Measurements from ENCODE around the gene LY6G5B.

LY6G5B gene

DNA sequence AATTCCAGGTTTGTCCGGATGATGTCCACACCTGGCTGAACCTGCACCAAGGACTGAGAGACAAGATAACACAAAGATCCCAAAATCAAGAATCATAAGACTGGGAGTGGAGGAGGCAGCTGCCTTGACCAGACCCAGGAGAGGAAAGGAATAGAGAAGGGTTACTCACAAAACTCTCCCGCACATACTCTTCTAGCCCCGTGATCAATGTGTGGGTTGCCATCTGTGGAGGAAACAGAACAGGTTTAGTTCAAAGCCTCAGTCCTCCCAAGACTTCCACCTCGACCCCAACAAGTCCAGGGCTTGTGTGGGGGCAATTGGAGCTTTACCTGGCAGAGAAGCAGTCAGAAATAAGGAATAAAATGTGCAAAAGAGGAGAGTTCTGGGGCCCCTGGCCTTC lies 28.4 kb upstream of the LY6G5B start:
- DNase-seq = no peak

DNA sequence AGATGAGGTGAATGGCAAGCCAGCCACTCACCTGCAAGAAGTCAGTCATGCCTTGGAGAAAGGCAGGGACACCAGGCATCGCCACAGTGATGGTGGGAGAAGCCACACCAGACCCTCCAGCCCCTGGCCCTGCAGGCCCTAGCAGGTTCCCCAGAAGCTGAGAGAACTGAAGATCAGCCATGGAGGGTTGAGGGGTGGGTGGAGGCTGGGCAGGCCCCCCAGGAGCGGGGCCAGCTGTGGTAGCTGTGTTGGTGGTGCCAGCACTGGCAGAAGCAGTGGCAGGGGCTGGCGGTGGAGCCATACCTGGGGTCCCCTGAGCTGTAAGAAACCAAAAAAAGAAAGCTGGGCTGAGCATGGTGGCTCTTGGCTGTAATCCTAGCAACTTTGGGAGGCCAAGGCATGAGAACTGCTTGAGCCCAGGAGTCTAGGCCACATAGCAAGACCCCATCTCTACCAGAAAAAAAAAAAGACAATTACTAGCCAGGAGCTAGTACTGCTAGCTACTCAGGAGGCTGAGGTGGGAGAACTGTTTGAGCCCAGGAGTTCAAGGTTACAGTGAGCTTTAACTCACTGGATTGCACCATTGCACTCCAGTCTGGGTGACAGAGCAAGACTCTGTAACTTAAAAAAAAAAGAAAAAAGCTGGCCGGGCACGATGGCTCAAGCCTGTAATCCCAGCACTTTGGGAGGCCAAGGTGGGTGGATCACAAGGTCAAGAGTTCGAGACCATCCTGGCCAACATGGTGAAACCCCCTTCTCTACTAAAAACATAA lies 26.8 kb upstream of the LY6G5B start:
- no peak for DNase-seq

DNA sequence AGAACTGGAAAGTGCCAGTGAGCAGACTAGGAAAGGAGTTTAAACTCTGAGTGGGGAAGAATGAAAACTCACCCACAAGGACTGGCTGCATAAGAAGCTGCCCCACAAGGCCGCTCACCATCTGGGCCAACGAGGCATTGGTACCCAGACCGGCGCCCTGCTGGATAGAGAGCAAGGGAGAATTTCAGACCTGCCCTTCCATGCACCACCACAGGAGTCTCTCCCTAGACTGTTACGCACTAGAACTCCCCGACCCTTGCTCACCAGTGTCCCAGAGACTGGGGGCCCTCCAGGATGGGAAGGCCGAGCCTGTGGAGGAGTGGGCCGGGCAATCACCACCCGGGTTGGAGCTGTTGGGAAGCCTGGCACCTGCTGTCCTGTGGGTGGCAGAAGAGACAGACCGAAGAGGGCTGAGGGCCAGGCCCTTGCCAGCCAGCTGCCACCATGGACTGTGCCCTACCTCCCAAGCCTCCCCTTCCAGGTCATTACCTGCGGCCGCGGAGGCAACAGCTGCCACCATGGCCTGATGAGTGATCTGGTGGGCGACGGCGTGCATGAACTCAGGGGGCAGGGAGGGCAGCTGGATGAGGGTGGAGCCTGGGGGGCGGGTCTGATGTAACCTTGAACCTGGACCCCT lies 25.8 kb upstream of the LY6G5B start:
- DNase-seq = no peak

DNA sequence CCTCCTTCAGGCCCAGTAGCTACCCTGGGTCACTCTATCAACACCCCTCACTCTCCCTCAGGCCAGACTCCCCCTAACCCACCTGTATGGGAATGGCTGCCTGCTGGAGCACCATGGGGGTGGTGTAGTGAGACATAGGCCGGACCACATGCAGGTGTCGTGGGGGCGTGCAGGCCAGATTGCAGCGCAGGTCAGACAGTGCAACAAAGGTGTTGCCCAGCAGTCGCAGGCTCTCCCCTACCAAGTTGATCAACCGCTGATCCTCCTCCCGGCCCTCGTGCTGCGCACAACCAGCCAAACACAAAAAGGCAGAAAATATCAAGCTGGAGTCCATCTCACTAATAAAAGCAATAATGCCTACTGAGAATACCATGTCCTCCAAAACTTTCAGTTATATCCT lies 24.5 kb upstream of the LY6G5B start:
- no peak for DNase-seq

DNA sequence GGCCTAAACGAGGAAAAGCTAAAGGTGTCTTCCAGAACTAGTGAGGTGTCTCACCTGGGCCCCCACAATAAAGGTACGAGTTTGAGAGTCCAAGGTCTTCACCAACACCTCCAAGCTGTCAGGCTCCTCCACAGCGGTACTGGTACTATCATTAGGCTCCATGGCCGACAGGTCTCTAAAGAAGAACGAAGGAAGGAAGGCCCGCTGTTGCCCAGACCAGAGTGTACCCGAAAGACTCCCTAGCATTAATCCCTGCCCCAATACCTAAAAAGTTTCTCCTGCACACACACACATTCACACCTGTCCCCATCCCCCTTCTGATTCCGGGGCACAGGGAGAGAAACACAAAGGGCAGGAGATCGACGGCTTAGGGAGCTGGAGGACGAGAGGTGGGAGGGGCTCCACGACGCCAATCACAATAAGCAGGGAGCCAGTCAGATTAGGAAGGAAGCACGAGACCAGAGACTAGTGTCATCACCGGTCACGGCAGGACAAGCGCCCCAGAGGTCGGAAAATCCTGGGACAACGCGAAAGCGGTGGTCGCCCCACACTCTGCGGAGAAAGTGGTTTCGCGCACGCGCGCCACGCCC lies 18.1 kb upstream of the LY6G5B start:
- DNase-seq = no peak

DNA sequence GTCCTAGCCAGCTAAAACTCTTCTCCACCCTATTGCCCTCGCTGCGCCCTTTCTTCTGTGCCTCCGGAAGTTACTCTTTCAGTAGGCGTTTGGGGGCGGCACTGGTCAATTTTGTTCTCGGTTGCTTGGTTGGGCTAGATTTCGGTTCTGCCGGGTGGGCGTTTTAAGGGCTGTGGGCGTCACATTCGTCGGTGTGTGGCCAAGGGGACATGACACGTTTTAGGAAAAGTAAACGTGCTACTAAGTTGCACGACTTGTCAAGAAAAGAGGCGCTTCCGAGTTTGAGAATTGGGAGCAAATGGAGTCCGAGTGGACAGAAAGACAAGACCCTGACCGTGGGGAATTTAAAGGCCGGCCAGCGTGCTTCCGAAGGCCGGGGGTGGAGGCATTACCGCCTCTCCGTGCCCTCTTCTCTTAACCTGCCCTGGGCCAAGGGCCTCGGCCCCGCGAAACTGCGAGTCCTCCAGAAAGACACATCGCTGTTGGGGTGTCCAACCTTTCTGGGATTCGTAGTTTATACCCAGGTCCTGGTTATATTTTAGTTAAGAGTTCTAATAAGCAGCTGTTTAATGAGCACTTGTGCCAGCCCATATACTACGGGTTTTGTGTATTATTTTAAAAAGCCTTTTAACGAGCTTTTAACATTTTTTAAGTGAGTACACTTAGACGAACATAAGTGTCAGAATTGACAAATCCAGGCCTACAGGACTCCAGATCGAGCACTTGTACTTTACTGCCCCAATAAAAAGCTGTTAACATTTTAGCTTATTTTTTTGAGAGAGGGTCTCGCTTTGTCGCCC lies 16.7 kb upstream of the LY6G5B start:
- DNase-seq = peak; percentile 91

DNA sequence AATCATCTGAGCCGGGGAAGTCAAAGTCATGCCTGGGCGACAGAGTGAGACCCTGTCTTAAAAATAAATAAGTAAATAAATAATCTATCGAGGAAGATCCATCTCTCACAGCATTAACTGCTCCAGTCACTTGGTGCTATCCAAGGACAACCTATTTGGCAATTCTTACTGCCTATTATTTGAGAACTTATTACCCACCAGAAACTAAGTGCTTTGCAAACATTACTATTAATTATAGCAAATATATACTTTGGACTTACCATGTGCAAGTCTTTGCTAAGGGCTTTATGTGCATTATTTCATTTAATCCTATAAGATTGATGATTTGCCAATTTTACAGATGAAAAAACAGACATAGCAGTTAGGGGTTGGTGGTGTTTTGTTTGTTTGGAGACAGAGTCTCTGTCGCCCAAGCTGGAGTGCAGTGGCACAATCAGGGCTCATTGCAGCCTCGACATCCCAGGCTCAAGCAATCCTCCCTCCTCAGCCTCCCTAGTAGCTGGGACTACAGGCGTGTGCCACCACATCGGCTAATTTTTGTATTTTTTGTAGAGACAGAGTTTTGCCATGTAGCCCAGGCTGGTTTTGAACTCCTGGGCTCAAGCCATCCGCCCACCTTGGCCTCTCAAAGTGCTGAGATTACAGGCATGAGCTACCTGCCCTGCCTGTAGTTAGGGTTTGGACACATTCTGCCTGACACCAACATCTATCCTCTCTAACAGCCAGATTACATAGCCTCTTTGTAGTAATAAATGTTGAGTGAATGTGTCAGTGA lies 15.0 kb upstream of the LY6G5B start:
- DNase-seq = no peak

DNA sequence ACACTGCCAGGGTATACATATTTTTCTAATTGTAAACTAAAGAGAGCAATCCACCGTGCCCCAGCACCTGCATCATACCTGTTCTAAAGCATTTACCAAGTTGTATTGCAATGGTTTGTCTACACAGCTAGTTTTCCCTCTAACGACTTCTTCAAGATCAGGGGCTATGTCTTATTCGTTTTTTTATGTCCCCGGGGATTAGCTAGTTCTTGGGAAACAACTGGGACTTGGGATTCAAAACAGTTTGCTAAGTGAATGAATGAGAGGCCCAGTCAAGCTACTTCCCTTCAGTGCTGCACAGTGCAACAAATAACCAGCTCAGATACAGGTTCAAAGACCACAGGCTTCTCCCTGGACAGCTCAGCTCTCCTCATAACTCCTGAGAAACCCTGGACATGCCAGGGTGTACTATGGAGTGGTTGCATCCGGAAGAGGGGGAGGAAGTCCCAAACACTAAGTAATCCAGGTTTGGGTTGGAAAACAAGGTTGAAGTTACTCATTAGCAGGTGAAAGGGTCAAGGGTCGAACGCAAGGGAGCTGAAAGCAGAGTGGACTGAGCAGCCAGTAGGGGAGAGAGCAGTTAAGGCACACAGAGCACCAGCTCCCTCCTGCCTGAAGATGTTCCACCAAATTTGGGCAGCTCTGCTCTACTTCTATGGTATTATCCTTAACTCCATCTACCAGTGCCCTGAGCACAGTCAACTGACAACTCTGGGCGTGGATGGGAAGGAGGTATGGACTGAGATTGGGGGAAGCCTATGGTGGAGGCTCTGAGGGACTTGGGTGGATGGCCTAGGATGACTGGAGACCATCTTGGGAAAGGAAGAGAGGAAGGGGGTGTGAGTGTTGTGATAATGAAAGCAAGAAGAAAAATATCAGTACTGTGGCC lies 14.2 kb upstream of the LY6G5B start, which contains the start of gene APOM:
TSS of gene APOM (plus strand) at position 546 of the 889 bp plus-strand sequence. CDS start at position 619, 73 bp downstream.
- no peak for DNase-seq

DNA sequence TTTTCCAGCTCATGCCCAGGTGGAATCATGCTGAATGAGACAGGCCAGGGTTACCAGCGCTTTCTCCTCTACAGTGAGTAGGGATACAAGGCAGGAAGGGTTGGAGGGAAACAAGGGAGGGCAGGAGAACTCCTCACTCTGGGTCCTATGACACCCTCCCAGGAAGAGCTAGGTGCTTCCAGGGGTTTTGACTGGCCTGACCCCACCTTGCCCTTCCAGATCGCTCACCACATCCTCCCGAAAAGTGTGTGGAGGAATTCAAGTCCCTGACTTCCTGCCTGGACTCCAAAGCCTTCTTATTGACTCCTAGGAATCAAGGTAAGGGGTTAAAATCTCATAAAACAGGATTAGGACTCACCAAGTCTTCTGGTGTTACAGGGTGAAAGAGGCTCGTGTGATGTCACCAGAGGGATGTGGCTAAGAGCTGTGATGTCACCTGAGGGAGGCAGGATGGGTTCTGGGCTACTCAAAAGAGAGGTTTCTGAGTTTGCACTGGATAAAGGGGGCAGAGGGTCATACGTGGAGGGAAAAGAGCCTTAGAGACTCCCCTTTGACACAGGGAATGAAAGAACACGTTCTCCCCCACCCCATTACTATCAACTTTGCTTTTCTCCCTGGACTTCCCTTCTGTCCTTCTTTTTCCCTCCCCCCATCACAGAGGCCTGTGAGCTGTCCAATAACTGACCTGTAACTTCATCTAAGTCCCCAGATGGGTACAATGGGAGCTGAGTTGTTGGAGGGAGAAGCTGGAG lies 12.2 kb upstream of the LY6G5B start:
- DNase-seq = peak; percentile 56

DNA sequence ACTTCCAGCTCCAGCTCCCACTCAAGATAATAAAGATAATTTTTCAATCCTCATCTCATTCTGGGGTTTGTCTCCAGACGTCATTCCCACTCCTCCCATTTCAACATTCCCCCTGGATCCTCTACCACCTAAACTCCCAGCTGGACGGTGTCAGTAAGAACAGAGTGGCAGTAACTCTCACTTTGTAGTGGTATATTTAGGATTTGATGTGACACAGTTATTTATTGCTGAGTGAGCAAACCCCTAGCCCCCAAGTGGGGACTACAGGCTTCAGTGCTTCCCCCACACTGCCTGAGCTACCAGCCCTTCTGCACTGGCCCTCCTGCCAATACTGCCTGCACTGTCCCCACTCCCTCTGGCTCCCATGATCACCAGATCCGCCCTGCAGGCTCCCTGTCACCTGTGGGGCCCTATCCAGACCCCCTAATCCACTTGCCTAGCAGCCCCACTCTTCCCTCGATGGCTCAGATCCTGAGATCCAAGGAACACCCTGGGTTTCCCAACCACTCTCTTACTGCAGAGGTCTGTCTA lies 11.6 kb upstream of the LY6G5B start:
- DNase-seq = no peak

DNA sequence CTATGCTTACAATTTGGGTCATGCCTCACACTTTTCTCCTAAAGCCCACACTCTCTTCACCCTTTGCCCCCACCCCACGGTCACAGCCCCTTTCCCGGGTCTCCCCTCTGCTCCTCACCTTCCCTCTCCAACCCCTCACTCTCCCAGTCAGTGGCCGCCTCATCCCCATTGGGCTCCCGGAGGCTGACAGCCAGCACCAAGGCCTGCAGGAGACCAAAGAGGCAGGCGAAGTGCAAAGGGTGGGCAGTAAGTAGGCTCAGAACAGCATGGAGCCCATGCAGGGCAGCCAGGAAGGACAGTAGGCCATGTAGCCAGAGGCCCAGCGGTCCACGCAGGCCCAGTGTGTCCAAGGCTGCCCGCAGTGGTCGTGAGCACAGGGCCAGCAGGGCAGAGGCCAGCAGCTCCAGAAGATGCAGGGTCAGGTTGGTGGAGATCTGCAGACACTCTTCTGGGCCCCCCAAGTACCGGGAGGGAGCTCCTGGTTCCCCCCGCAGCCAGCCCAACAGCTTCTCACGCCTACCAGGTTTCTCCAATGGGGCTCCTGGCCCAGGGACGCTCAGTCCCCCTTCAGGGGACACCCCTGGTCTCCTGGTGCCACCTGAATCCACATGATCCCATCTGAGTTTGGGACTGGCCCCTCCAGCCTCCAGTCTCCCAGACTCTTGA lies 10.7 kb upstream of the LY6G5B start:
- no peak for DNase-seq

DNA sequence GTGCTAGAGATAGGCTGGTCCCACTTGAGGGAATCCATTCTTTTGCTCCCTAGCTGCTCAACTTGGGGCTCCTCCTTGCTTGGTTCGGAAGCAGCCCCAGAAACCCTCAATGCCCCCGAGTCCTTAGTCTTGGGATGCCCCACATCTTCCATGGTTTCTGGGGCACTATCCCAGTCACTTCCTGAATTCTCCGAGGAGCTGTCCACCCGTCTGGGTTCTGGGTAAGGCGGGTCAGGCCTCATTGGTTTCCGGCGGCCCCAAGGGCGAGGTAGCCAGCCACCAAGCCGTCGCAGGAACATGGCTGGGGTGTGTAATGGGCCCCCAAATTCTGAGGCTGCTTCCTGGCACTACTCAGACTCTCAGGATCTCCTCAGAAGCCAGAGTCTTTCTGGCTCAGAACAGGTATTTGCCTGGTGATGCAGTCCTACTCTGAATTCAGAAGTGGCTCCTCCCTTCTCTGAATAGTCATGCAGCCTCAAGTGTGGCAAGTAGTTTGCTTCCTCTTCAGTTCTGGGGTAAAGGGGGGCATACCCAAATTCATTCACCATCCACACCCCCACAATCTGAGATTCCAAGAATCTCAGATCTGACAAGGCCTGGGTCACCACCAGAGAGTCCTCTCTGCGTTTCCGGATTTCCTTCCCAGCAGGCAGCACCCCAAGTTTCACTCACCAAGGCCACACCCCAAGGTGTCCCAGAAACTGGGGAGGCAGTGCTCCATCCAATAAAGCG lies 10.0 kb upstream of the LY6G5B start:
- peak; percentile 65 for DNase-seq

DNA sequence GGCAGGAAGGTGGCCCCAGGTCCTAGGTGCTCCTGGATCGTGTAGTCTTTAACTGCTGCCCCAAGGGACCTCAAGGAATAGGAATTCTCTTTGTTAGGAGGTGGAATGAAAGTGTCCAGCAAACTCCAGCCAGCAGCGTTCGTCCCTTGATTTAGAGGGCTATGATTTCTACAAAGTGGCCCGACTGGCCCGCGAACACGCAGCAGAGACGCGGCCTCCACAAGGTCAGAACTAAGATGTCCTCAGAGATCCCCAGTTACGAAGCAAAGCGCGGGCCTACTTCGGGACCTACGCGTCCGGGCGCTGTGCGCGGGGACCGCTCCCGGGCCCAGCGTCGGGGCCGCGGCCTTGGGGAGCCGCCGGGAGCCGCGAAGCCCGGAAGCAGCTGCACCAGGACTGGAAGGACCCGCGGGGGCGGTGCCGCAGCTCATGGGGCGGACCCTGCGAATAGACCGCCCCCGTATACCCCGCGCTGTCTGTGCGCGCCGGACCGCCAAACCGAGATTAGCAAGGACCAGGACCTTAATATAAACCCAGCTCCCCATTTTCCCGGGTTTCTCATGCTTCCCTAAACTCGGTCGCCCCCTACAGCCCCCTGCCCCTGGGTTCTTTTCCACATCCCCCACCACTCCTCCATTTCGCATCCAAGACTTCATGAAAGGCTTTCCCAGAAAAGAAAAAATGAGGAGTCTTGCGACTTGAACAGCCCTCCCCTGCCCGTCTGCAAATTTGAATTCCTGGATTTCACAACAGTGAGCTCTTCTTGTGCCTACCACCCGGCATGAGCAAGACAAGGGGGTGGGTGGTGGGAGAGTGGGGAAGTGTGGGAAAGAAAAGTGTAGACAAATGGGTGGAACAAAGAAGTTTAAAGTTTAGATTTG lies 9.2 kb upstream of the LY6G5B start, which contains the start of gene C6orf47:
TSS of gene C6orf47 (minus strand) at position 398 of the 881 bp plus-strand sequence. CDS start 831 bp downstream, outside the sequence.
- peak; percentile 87 for DNase-seq

DNA sequence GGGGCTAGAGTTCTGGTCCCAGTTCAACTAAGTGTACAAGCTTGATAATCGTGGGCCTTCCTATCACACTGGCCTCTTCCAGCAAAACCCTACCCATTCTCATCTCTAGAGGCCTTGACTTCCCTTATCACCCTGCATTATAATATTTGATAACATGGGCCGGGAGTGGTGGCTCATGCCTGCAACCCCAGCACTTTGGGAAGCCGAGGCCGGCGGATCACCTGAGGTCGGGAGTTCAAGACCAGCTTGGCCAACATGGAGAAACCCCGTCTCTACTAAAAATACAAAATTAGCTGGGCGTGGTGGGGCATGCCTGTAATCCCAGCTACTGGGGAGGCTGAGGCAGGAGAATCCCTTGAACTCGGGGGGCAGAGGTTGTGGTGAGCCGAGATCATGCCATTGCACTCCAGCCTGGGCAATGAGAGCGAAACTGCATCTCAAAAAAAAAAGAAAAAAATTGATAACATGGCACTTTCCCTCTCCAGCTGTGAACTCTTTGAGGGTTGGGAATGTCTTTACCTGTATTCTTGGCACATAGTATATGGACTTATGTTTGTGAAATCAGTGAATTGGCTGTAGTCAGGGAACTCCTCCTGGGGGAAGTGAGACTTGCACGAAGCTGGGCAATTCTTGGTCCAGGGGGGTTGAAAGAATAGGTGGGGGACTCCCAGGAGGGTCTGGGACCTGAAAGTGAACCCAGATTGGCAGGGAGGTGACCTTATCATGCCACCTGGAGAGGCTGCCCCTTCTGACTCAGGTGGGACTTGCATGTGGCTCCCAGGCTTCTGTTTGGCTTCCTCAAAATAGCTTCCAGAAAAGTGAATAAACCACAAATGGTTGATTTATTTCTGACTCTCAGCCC lies 8.3 kb upstream of the LY6G5B start:
- DNase-seq = no peak

DNA sequence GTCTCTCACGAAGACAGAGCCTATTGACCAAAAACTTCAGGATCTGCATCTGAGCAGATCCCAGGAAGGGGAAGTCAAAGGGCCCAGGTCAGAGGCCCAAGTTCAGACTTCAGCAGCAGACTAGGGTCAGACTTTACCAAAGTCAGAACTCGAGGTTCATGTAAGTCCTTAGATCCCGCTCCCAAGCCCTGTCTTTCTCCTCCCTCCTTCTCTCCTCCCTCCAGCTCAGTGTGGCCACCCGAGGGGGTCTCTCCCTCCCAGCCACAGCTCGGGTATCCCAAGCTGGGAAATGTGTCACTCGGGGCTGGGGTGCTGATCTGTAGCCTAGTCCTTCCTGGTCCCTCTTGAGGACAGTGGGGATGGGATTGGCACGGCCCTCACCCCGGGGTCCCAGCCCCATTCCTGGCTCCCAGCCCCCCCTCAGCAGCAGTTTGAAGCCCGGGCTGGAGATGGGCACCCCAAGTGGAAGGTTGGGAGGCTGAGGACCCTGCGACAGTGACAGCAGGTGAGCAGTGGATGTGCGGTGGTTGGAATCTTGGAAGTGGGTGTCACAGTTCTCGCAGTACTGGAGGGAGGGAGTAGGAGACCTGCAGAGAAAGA lies 7.6 kb upstream of the LY6G5B start:
- no peak for DNase-seq
